Stimulated activated CD4-positive, alpha-beta T cell treated with anti-CD3 and anti-CD28 coated beads, TNF-alpha, amount 100 ng/mL, for 4 hours (primary cell): ENCODE measurements around the gene PHC2.

Source experiments
- DNase-seq, 3 experiments: peaks; one replicate each; pipeline ENCODE4 v3.0.0-alpha.2; 2020; ENCODE audit warnings: low read depth in 3 of 3

The PHC2 gene

GRCh38 chr1:33369764-33370163 lies 61.1 kb downstream of the PHC2 start:
- no peak for DNase-seq

DNA sequence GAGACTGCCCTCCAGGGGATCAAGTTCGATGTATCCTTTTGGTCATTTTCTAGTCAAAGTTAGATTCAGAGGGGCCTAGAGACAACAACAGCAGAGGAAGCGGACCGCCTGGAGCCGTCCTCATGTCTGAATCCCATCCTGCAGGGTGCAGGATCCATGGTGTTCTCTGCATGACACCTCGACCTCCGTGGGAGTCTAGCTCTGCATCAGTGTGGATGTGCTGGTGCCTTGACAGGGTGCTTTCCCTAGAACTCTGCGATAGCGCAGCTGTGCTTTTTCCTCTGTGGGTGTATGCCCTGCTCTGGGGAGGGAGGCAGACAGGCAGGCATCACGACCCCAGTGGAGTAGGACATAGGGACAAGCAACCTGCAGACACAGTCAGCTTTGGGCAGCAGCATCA lies 61.8 kb downstream of the PHC2 start:
- DNase-seq = no peak

DNA sequence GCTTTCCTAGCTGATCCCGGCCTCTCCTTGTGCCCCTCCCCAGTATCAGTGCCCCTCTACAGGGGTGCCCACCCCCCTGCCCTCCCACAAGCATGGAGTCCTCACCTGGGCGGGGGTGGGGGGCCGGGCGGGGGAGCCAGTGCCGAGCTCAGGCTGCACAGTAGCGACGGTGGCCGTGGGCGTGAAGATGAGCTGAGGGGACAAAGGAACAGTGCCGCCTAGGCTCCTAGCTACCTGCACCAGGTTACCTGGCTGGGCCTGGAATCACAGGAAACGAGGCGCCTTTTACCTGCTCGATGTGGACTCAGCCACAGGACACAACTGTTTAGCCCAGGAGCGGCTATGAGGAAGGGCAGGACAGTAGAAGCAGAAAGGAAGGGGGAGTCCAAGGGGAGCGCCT lies 62.5 kb downstream of the PHC2 start:
- no peak for DNase-seq

DNA sequence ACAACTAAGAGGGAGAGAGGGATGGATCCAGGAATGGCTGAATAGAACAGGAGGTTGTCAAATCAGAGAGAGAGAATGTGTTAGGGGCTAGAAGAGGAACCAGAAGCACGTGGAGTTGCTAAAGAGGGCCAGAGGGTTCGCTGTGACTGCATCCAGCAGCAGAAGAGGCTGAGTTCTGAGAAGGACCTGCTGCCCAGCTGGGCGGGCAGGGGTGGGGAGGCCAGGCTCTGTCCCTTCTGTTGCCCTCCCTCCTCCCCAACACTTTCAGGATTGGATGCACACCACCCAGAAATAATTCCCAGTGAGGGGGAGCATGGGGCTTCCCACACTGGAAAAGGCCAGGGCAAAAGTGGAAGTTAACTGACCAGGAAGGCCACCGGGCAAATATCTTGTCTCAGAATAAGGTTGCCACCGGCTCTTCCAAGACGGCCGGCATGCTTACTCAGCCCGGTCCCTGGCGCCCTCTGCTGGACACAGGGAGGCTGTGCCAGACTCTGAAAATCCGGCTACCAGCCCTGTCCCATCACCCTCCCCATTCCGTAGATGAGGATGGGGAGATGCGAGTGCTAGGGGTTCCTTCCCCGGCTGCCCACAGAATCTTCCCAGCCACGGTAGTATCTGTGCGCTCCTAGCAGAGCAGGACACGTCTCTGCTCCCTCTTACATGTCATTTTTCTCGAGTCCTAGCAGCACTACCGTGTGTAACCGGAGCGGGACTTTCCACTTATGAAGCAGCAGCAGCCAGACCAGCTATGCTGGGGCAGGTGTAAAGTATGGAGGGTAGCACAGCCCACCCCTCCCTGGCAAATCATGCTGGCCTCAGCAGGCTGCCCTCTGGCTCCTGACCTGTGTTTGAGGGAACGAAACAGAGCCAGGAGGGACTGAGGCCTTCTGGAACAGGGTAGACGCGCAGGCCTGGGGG lies 63.1 kb downstream of the PHC2 start:
- peak; percentile 71 to 83 (median 81) for DNase-seq

- no peak for DNase-seq
Measured at GRCh38 chr1:33366762-33367484, 64.0 kb downstream of the PHC2 start.

DNA sequence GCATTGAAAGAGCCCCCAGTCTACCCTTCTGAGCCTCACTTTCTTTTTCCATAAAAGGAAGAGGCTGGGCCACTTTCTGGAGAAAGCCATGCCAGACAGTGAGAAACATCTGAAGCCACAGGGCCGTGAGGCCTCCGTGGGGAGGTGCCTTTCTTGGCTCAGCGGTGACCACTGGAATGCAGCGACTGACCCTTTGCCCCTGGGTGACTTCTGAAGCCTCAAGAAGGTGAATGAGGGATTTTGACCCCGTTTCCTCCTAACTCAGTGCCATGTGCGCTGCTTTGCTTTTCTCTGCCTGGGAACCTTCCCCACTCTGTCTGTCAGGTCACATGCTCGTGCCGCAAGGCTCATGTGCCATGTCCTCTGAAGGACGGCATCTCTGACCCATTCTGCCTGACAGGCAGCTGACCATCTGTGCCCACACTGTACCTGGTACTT lies 65.3 kb downstream of the PHC2 start:
- no peak for DNase-seq

GRCh38 chr1:33364565-33364918 lies 66.4 kb downstream of the PHC2 start:
- DNase-seq = no peak

GRCh38 chr1:33363470-33363861 lies 67.4 kb downstream of the PHC2 start:
- no peak for DNase-seq

DNA sequence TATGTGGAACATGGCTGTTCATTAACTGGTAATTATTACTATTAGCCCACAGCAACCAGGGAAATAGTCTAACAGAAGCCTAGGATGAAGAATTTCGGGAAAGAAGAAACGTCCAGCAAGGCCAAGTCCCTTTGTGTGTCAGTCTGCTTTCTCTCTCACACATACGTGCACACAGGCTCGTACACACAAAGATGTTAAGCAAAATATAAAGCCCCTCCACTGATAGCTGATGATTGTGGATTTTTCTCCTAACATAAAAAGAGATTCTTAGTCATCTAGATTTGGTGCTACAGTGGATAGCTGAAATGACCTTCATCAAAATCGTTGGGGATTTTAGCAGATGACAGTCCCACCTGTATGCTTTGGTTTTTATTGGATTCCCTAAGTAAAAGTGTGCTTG lies 67.9 kb downstream of the PHC2 start:
- no peak for DNase-seq

DNA sequence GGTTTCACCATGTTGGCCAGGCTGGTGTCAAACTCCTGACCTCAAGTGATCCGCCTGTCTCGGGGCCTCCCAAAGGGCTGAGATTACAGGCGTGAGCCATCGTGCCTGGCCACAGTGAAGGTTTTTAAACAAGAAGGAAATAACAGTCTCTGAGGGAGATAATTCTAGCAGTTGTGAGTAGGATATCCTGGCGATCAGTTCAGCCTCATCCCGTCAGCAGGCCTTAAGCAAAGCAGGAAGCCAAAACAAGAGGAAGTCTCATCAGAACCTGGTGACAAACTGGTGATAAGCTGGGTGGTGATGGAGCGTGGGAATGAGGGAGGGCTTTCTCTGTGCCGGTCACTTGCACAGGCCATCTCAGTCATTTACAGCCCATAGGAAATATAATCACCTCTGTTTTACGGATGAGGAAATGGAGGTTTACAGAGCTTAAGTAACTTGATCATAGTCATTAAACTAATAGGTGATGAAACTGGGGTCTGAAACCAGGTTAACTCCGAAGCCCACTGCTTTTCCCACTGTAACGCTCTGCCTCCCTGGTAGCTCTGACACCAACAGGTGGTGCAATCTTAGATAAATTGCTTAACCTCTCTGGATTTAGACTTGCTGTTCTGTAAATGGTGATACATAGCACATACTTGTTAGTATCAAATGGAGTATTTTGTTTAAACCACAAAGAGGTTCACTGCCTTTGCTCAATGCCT lies 69.2 kb downstream of the PHC2 start:
- no peak for DNase-seq

DNA sequence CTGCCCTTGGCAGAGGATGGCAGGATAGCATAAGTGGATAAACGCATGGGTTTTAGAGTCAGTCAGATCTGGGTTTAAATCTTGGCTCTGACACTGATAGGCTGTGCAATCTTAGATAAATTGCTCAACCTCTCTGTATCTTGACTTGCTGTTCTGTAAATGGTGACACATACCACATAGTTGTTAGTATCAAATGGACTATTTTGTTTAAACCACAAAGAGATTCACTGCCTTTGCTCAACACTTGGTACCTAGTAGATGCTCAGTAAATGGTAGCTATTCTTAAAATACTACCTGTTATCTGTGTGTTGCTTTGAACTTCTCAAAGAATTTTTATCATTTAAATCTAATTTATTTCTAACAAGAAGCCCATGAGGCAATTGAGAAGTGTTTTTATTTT lies 70.5 kb downstream of the PHC2 start:
- DNase-seq = no peak

GRCh38 chr1:33359931-33360330 lies 71.0 kb downstream of the PHC2 start:
- DNase-seq = no peak

GRCh38 chr1:33358795-33359503 lies 71.9 kb downstream of the PHC2 start:
- no peak for DNase-seq

GRCh38 chr1:33358114-33358794 lies 72.6 kb downstream of the PHC2 start:
- DNase-seq = no peak

GRCh38 chr1:33357099-33357498 lies 73.8 kb downstream of the PHC2 start:
- DNase-seq = no peak

DNA sequence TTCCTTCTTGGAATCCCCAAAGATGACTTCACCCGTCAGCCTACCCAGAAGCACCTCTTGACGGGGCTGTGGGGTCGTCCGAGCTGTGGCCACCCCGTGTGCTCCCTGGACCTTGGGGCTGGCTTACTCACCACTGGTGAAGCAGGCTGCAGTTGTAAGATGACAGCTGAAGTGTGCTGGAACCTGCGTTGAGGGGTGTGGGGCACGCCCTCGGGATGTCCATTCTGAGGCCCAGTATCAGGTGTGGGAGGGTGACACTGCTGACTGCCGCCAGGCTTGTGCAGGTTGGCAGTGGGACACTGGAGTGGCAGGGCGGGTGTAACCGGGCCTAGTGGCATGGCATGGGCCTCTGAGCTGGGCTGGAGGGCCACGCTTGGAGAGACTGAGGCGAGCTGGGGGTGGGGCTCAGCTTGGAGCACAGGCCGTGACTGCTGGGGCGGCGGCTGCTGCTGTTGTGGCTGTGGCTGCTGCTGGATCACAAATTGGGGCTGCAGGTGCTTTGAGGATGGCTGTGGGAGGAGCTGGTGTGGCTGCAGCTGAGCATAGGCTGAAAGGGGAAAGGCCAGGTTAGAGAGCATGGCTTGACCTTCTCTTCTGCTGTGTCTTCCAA lies 76.1 kb downstream of the PHC2 start:
- DNase-seq = no peak

GRCh38 chr1:33353531-33353930 lies 77.4 kb downstream of the PHC2 start:
- DNase-seq = no peak

- no peak for DNase-seq
Measured at GRCh38 chr1:33351281-33351660, 79.6 kb downstream of the PHC2 start.

GRCh38 chr1:33350611-33351280 lies 80.1 kb downstream of the PHC2 start:
- no peak for DNase-seq
